H9 (cell line): Measurements from ENCODE around the gene FRY. TPM values are rescaled to one million over a fixed set of nuclear protein-coding genes. Genes with fewer than 3 reads are reported as not detected.

Experiments used
- DNase-seq: peaks from one replicate; pipeline ENCODE4 v3.0.0-alpha.2; 2017
- H2AFZ ChIP-seq: one replicate; pipeline ENCODE4 v1.6.1; 2013; ENCODE audit warnings: mild to moderate bottlenecking, low read length, control low read depth, moderate library complexity
- H2AK5ac ChIP-seq: 2 replicates; pipeline ENCODE4 v1.6.1; 2013; ENCODE audit warnings: low read length, control low read depth, mixed read lengths; ENCODE audit not compliant: insufficient read length
- H2BK120ac ChIP-seq: one replicate; pipeline ENCODE4 v1.6.1; 2013; ENCODE audit warnings: low read depth, mild to moderate bottlenecking, low read length, control low read depth, inconsistent platforms; ENCODE audit not compliant: poor library complexity, severe bottlenecking
- H2BK12ac ChIP-seq: 2 replicates; pipeline ENCODE4 v1.6.1; 2013; ENCODE audit warnings: low read length, control low read depth, mixed read lengths, low read depth; ENCODE audit not compliant: insufficient read length
- H2BK15ac ChIP-seq: 2 replicates; pipeline ENCODE4 v1.6.1; 2013; ENCODE audit warnings: low read depth, low read length, control low read depth
- H2BK20ac ChIP-seq: one replicate; pipeline ENCODE4 v1.6.1; 2013; ENCODE audit warnings: low read depth, mild to moderate bottlenecking, low read length, control low read depth, inconsistent platforms; ENCODE audit not compliant: poor library complexity, severe bottlenecking
- H2BK5ac ChIP-seq: 2 replicates; pipeline ENCODE4 v1.6.1; 2013; ENCODE audit warnings: low read length, control low read depth, mixed read lengths; ENCODE audit not compliant: insufficient read length
- H3K14ac ChIP-seq: 2 replicates; pipeline ENCODE4 v1.6.1; 2013; ENCODE audit warnings: low read length, control low read depth; ENCODE audit not compliant: insufficient read depth
- H3K18ac ChIP-seq: 2 replicates; pipeline ENCODE4 v1.6.1; 2013; ENCODE audit warnings: low read depth, mild to moderate bottlenecking, mixed read lengths, low read length, control low read depth; ENCODE audit not compliant: insufficient read length
- H3K23ac ChIP-seq: 2 replicates; pipeline ENCODE4 v1.6.1; 2013; ENCODE audit warnings: low read length, control low read depth, mixed read lengths, low read depth; ENCODE audit not compliant: insufficient read length
- H3K23me2 ChIP-seq: 2 replicates; pipeline ENCODE4 v1.6.1; 2013; ENCODE audit warnings: low read depth, mild to moderate bottlenecking, mixed read lengths, low read length, control low read depth; ENCODE audit not compliant: insufficient read length, poor library complexity, severe bottlenecking
- H3K27ac ChIP-seq: 2 replicates; pipeline ENCODE4 v1.5.1; 2013; ENCODE audit warnings: low read length, control low read depth, mixed read lengths, low read depth; ENCODE audit not compliant: insufficient read length
- H3K27me3 ChIP-seq: 2 replicates; pipeline ENCODE4 v1.6.1; 2013; ENCODE audit warnings: low read length, control low read depth, inconsistent platforms; ENCODE audit not compliant: insufficient read depth
- H3K4ac ChIP-seq: 2 replicates; pipeline ENCODE4 v1.6.1; 2013; ENCODE audit warnings: low read depth, mild to moderate bottlenecking, control low read depth, inconsistent platforms, low read length, moderate library complexity
- H3K4me1 ChIP-seq: 2 replicates; pipeline ENCODE4 v1.6.1; 2013; ENCODE audit warnings: low read length, control low read depth, inconsistent platforms; ENCODE audit not compliant: insufficient read depth
- H3K4me2 ChIP-seq: 2 replicates; pipeline ENCODE4 v1.6.1; 2013; ENCODE audit warnings: low read length, control low read depth, mixed read lengths; ENCODE audit not compliant: insufficient read length, insufficient read depth
- H3K56ac ChIP-seq: 2 replicates; pipeline ENCODE4 v1.6.1; 2013; ENCODE audit warnings: low read depth, mild to moderate bottlenecking, mixed read lengths, low read length, control low read depth; ENCODE audit not compliant: insufficient read length
- H3K79me1 ChIP-seq: 2 replicates; pipeline ENCODE4 v1.6.1; 2013; ENCODE audit warnings: low read depth, mild to moderate bottlenecking, moderate library complexity, low read length, control low read depth, inconsistent platforms; ENCODE audit not compliant: insufficient read depth, poor library complexity, severe bottlenecking
- H3K79me2 ChIP-seq: 2 replicates; pipeline ENCODE4 v1.6.1; 2013; ENCODE audit warnings: low read length, control low read depth, inconsistent platforms; ENCODE audit not compliant: insufficient read depth
- H3K9ac ChIP-seq: 2 replicates; pipeline ENCODE4 v1.6.1; 2013; ENCODE audit warnings: low read length, control low read depth, mixed read lengths; ENCODE audit not compliant: insufficient read length; ENCODE audit errors: extremely low read depth
- H3K9me3 ChIP-seq: one replicate; pipeline ENCODE4 v1.6.1; 2013; ENCODE audit warnings: low read depth, low read length, inconsistent platforms; ENCODE audit not compliant: control insufficient read depth
- H3T11ph ChIP-seq: one replicate; pipeline ENCODE4 v1.6.1; 2013; ENCODE audit warnings: mild to moderate bottlenecking, low read length, control low read depth, inconsistent platforms
- H4K20me1 ChIP-seq: one replicate; pipeline ENCODE4 v1.6.1; 2013; ENCODE audit not compliant: control insufficient read depth, insufficient read length, insufficient read depth
- H4K5ac ChIP-seq: 2 replicates; pipeline ENCODE4 v1.6.1; 2013; ENCODE audit warnings: low read depth, mild to moderate bottlenecking, mixed read lengths, low read length, control low read depth; ENCODE audit not compliant: insufficient read length
- H4K8ac ChIP-seq: replicated peaks from 2 replicates; pipeline ENCODE4 v1.6.1; 2013; ENCODE audit warnings: low read length, control low read depth, mixed read lengths, low read depth; ENCODE audit not compliant: insufficient read length
- H4K91ac ChIP-seq: 2 replicates; pipeline ENCODE4 v1.6.1; 2013; ENCODE audit warnings: low read depth, mild to moderate bottlenecking, moderate library complexity, mixed read lengths, low read length, control low read depth; ENCODE audit not compliant: insufficient read length
- H3K27ac Mint-ChIP-seq, 3 experiments: 2 replicates in 2 of 3; 3 replicates in 1 of 3; pipeline ENCODE4 v1.8.0; 2020 to 2021; ENCODE audit warnings: mixed read lengths in 3 of 3, mild to moderate bottlenecking in 1 of 3, moderate library complexity in 1 of 3
- H3K27me3 Mint-ChIP-seq: 2 replicates; pipeline ENCODE4 v1.8.0; 2021; ENCODE audit warnings: low read depth, mild to moderate bottlenecking, moderate library complexity, mixed read lengths
- H3K36me3 Mint-ChIP-seq, 3 experiments: 2 replicates in 2 of 3; 3 replicates in 1 of 3; pipeline ENCODE4 v1.8.0; 2020 to 2021; ENCODE audit warnings: low read depth in 3 of 3, mixed read lengths in 3 of 3; ENCODE audit not compliant: insufficient read depth in 1 of 3
- H3K4me1 Mint-ChIP-seq, 2 experiments: 2 replicates each; pipeline ENCODE4 v1.8.0; 2020; ENCODE audit warnings: mixed read lengths in 2 of 2
- H3K4me3 Mint-ChIP-seq, 2 experiments: 2 replicates in 1 of 2; 3 replicates in 1 of 2; pipeline ENCODE4 v1.8.0; 2020 to 2021; ENCODE audit warnings: mild to moderate bottlenecking in 2 of 2, mixed read lengths in 2 of 2, moderate library complexity in 1 of 2
- H3K9me3 Mint-ChIP-seq, 2 experiments: 2 replicates in 1 of 2; 3 replicates in 1 of 2; pipeline ENCODE4 v1.8.0; 2020; ENCODE audit warnings: mild to moderate bottlenecking in 2 of 2, mixed read lengths in 2 of 2, moderate library complexity in 1 of 2
- WGBS: extraction: QIAGEN DNeasy Blood & Tissue Kit; methylation state at CpG from one replicate; pipeline ENCODE4 v1.1.7; 2013; ENCODE audit warnings: missing lambda C conversion rate, low lambda C conversion rate, mixed read lengths; ENCODE audit not compliant: insufficient read length; ENCODE audit errors: extremely low coverage; 5-methylcytosine and 5-hydroxymethylcytosine counted together
- total RNA-seq: library from RNA; stranded (reverse); gene quantifications from 2 replicates; pipeline ENCODE4 v1.2.1, GENCODE V29; 2021
- TF ChIP-seq, protein P1 (sequence below): fragments of 200-600 bp; sonication (generic); conservative IDR thresholded peaks from 3 replicates; pipeline ENCODE4 v1.8.0; 2021; ENCODE audit warnings: antibody characterized with exemption, mild to moderate bottlenecking

Gene FRY
- total RNA-seq, 1 experiment from 2014 or later: 5.2 TPM

DNA sequence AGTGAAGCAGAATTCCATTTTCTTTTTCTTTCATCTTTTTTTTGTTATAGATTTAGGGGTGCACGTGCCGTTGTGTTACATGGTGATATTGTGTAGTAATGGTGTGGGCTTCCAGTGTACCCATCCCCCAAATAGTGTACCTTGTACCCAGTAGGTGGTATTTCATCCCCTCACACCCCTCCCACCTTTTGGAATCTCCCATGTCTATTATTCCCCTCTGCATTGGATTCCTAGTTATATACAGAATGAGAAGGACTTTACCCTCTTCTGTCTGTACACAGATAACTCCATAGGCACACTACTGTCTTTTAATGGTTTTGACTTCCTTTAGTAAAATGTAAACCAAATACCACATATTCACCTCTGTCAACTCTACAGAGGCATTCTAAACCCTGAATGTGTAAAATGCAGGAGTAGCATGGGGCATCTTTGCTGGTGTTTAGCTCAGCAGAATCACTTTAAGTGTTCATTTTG, 28.0 kb downstream of the FRY start:
- H2BK20ac ChIP-seq: no peak overlapping the region
- no peak overlapping the region for H2BK15ac ChIP-seq
- H3K27ac Mint-ChIP-seq: no peak overlapping the region
- no peaks in the 10 kb centered on the region for H3K27me3 ChIP-seq
- H3K36me3 Mint-ChIP-seq: no peaks in the 10 kb centered on the region
- no CpG with 5 or more reads among the region's 2 CpGs for WGBS
- no peak overlapping the region for H4K8ac ChIP-seq
- no peaks in the 10 kb centered on the region for H3K9me3 ChIP-seq
- H2AFZ ChIP-seq: no peak overlapping the region
- no peak overlapping the region for H3K9ac ChIP-seq
- H3K27me3 Mint-ChIP-seq: no peaks in the 10 kb centered on the region
- no peaks in the 10 kb centered on the region for H3K79me1 ChIP-seq
- H4K5ac ChIP-seq: no peak overlapping the region
- no peak overlapping the region for H3K56ac ChIP-seq
- no peak overlapping the region for H3K18ac ChIP-seq
- H3K4me3 Mint-ChIP-seq: no peak overlapping the region
- no peak overlapping the region for H2BK5ac ChIP-seq
- H3K23ac ChIP-seq: no peak overlapping the region
- H3K4me2 ChIP-seq: no peak overlapping the region
- no peak overlapping the region for H4K91ac ChIP-seq
- TF ChIP-seq, protein P1, sequence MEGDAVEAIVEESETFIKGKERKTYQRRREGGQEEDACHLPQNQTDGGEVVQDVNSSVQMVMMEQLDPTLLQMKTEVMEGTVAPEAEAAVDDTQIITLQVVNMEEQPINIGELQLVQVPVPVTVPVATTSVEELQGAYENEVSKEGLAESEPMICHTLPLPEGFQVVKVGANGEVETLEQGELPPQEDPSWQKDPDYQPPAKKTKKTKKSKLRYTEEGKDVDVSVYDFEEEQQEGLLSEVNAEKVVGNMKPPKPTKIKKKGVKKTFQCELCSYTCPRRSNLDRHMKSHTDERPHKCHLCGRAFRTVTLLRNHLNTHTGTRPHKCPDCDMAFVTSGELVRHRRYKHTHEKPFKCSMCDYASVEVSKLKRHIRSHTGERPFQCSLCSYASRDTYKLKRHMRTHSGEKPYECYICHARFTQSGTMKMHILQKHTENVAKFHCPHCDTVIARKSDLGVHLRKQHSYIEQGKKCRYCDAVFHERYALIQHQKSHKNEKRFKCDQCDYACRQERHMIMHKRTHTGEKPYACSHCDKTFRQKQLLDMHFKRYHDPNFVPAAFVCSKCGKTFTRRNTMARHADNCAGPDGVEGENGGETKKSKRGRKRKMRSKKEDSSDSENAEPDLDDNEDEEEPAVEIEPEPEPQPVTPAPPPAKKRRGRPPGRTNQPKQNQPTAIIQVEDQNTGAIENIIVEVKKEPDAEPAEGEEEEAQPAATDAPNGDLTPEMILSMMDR: no peak
- DNase-seq: no peak
- H3K23me2 ChIP-seq: no peaks in the 10 kb centered on the region
- H3K4me1 Mint-ChIP-seq: peaks cover 15 to 21% of the 10 kb centered on the region in 2 experiments
- H3K4me1 ChIP-seq: no peaks in the 10 kb centered on the region
- H2BK120ac ChIP-seq: no peak overlapping the region
- no peak overlapping the region for H3T11ph ChIP-seq
- no peaks in the 10 kb centered on the region for H4K20me1 ChIP-seq
- no peak overlapping the region for H3K14ac ChIP-seq
- H3K4ac ChIP-seq: no peak overlapping the region
- no peaks in the 10 kb centered on the region for H3K9me3 Mint-ChIP-seq
- no peak overlapping the region for H2BK12ac ChIP-seq
- H3K79me2 ChIP-seq: no peaks in the 10 kb centered on the region
- H3K27ac ChIP-seq: no peak overlapping the region
- H2AK5ac ChIP-seq: no peak overlapping the region
